ENCODE results near the gene RBM44. TPM values are rescaled to one million over a fixed set of nuclear protein-coding genes. Genes with fewer than 3 reads are reported as not detected.
A peak's percentile ranks its signal among the peaks of the same experiment; 100 is the strongest.

RBM44 gene
- total and polyA plus RNA-seq, 2 experiments from 2014 or later = 0.53 to 0.76 TPM

- Histone ChIP-seq H3K4me1 (ENCODE audit: insufficient read depth) (peaks cover 4% of the 10 kb centered on the region), H4K20me1 (ENCODE audit: insufficient read depth, poor library complexity, severe bottlenecking) (peaks cover 8% of the 10 kb centered on the region), H3K36me3 (replicated peaks; ENCODE audit: insufficient read depth, low read depth) (no peaks in the 10 kb centered on the region), H2AFZ (no peak overlapping the region), H3K27me3 (no peaks in the 10 kb centered on the region), H3K9me2 (replicated peaks; ENCODE audit: insufficient read depth) (no peaks in the 10 kb centered on the region), H3K4me3 (no peak overlapping the region), H3K79me2 (peaks cover 11% of the 10 kb centered on the region), H3K27ac (no peak overlapping the region), H3K9me3 (ENCODE audit: low read depth) (no peaks in the 10 kb centered on the region), H3K4me2 (no peak overlapping the region)
- no peak for DNase-seq (ENCODE audit: low spot score)
- WGBS (ENCODE audit: low lambda C conversion rate, missing lambda C conversion rate) = 93% methylated on average over 25 of the region's 25 CpGs
- TF ChIP-seq CTCF (IDR thresholded peaks at IDR 0.05; ENCODE audit: poor library complexity) = no peak
- TF ChIP-seq EZH2 (IDR thresholded peaks at IDR 0.05; ENCODE audit: borderline replicate concordance) = no peak
- TF ChIP-seq EZH2phosphoT487 (IDR thresholded peaks at IDR 0.05; ENCODE audit: low read depth, severe bottlenecking, unreplicated experiment) = no peak
Observed at GRCh38 chr2:237877576-237878307, 79.2 kb downstream of the RBM44 start.

- Histone ChIP-seq H3K79me2 (peaks cover 7% of the 10 kb centered on the region), H3K36me3 (replicated peaks; ENCODE audit: insufficient read depth, low read depth) (no peaks in the 10 kb centered on the region), H3K9me3 (ENCODE audit: low read depth) (no peaks in the 10 kb centered on the region), H3K27ac (peak overlapping the region; percentile 9), H3K9me2 (replicated peaks; ENCODE audit: insufficient read depth) (no peaks in the 10 kb centered on the region), H3K4me1 (ENCODE audit: insufficient read depth) (peaks cover 4% of the 10 kb centered on the region), H3K4me3 (no peak overlapping the region), H3K27me3 (no peaks in the 10 kb centered on the region), H4K20me1 (ENCODE audit: insufficient read depth, poor library complexity, severe bottlenecking) (peaks cover 6% of the 10 kb centered on the region), H2AFZ (no peak overlapping the region), H3K4me2 (peak overlapping the region; percentile 14)
- 85% methylated on average over 14 of the region's 14 CpGs for WGBS (ENCODE audit: low lambda C conversion rate, missing lambda C conversion rate)
- no peak for TF ChIP-seq EZH2phosphoT487 (IDR thresholded peaks at IDR 0.05; ENCODE audit: low read depth, severe bottlenecking, unreplicated experiment)
- TF ChIP-seq CTCF (IDR thresholded peaks at IDR 0.05; ENCODE audit: poor library complexity) = no peak
- TF ChIP-seq EZH2 (IDR thresholded peaks at IDR 0.05; ENCODE audit: borderline replicate concordance) = no peak
- peak; percentile 4 for DNase-seq (ENCODE audit: low spot score)
Observed at GRCh38 chr2:237878321-237879057, 79.9 kb downstream of the RBM44 start.

- Histone ChIP-seq H3K4me1 (ENCODE audit: insufficient read depth) (peaks cover under 1% of the 10 kb centered on the region), H3K4me2 (no peak overlapping the region), H3K27me3 (no peaks in the 10 kb centered on the region), H4K20me1 (ENCODE audit: insufficient read depth, poor library complexity, severe bottlenecking) (peaks cover 6% of the 10 kb centered on the region), H3K9me2 (replicated peaks; ENCODE audit: insufficient read depth) (no peaks in the 10 kb centered on the region), H3K36me3 (replicated peaks; ENCODE audit: insufficient read depth, low read depth) (no peaks in the 10 kb centered on the region), H3K79me2 (peaks cover 1% of the 10 kb centered on the region), H3K9me3 (ENCODE audit: low read depth) (no peaks in the 10 kb centered on the region), H2AFZ (no peak overlapping the region), H3K27ac (peak overlapping the region; percentile 9), H3K4me3 (no peak overlapping the region)
- no peak for DNase-seq (ENCODE audit: low spot score)
- WGBS (ENCODE audit: low lambda C conversion rate, missing lambda C conversion rate) = 79% methylated on average over 5 of the region's 5 CpGs
- no peak for TF ChIP-seq EZH2 (IDR thresholded peaks at IDR 0.05; ENCODE audit: borderline replicate concordance)
- no peak for TF ChIP-seq EZH2phosphoT487 (IDR thresholded peaks at IDR 0.05; ENCODE audit: low read depth, severe bottlenecking, unreplicated experiment)
- no peak for TF ChIP-seq CTCF (IDR thresholded peaks at IDR 0.05; ENCODE audit: poor library complexity)
Observed at GRCh38 chr2:237879058-237879430, 80.5 kb downstream of the RBM44 start.
